PFSK-1 (cell line): Measurements from ENCODE around the gene FUNDC1.

ENCODE experiments used
- FOXP2 ChIP-seq: optimal IDR thresholded peaks from 2 replicates; pipeline ENCODE3; 2011; ENCODE audit warnings: borderline replicate concordance, control low read depth, inconsistent platforms; ENCODE audit not compliant: insufficient read depth; ENCODE audit errors: extremely low read length, extremely low read depth
- POLR2AphosphoS5 ChIP-seq: IDR thresholded peaks from 2 replicates; pipeline ENCODE4 v1.6.1; 2012; ENCODE audit warnings: low read depth, mild to moderate bottlenecking, control low read depth, low read length, moderate library complexity
- REST ChIP-seq, 2 experiments: IDR thresholded peaks; 2 replicates each; pipeline versions ENCODE4 v1.6.1 to v1.8.0; 2011 to 2012; ENCODE audit warnings: low read depth in 2 of 2, low read length in 2 of 2, control low read depth in 1 of 2, inconsistent platforms in 1 of 2, mild to moderate bottlenecking in 1 of 2, moderate library complexity in 1 of 2; ENCODE audit not compliant: insufficient read depth in 1 of 2
- SIN3A ChIP-seq: IDR thresholded peaks from 2 replicates; pipeline ENCODE4 v1.6.1; 2012; ENCODE audit warnings: mild to moderate bottlenecking, low read length, moderate library complexity, borderline replicate concordance; ENCODE audit not compliant: insufficient read depth
- TAF1 ChIP-seq: IDR thresholded peaks from 2 replicates; pipeline ENCODE4 v1.6.1; 2012; ENCODE audit warnings: low read length, control low read depth, borderline replicate concordance; ENCODE audit not compliant: insufficient read depth

FUNDC1 gene

DNA sequence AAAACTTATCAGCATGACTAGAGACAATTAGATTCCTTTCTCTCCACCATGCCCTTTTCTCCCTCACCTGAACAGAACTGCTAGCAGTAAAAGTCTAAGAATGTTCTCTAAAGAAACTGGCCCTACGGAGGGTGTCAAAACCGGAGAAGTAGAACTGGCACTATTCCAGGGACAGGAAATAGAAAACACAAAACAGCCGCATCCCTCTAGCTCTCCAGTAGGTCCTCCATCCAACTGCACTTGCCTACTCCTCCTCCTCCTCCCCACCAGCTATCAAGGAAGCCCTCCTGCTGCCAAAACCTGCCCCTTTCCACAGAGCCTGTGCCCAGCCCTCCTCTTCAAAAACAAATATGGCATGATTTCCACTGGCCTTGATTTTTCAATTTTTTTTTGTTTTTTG is 28.4 kb downstream of the FUNDC1 start:
- TF ChIP-seq SIN3A (no peak), REST (IDR thresholded peaks at IDR 0.05; ENCODE audit: insufficient read depth in 1 of 2, low read depth in 2 of 2, low read length in 2 of 2) (no peak), POLR2AphosphoS5 (no peak), FOXP2 (no peak)

- TF ChIP-seq POLR2AphosphoS5 (no peak), SIN3A (no peak), TAF1 (no peak), REST (IDR thresholded peaks at IDR 0.05; ENCODE audit: insufficient read depth in 1 of 2, low read depth in 2 of 2, low read length in 2 of 2) (no peak), FOXP2 (no peak)
These were observed 35.4 kb downstream of the FUNDC1 start for GRCh38 chrX:44507292-44507691.

DNA sequence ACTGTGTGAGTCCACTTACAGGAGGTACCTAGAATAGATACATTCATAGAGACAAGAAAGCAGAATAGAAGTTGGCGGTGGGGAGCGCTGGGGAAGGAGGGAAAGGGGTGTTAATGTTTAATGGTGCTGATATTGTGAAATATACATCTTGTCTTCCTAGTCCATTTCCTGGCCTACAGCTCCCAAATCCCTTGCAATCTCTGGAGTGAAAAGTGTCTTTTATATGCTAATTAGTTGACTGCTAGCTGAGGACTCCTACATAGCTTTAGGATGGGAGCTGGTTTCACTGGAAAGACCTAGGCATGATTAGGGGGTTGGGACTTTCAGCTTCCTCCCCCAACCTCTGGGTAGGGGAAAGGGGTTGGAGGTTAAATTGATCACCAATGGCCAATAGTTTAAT is 36.0 kb downstream of the FUNDC1 start:
- TF ChIP-seq FOXP2 (no peak), SIN3A (no peak), REST (IDR thresholded peaks at IDR 0.05; ENCODE audit: insufficient read depth in 1 of 2, low read depth in 2 of 2, low read length in 2 of 2) (no peak), POLR2AphosphoS5 (no peak), TAF1 (no peak)

DNA sequence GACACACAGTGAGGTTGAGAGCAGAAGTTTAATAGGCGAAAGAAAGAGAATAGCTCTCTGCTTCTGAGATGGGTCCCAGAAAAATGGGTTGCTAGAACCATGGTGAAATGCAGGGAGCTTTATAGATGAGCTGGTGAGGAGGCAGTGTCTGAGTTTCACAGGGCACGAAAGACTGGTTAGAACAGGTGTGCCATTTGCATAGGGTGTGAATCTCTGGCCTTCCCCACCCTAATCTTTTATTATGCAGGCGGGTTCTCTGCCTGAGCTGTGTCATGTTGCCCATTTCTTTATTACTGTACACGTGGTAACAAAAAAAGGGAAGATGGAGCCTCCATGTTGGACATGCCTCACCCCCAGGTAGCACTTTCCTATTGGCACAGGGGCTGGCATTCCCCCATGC is 39.1 kb downstream of the FUNDC1 start:
- TF ChIP-seq REST (IDR thresholded peaks at IDR 0.05; ENCODE audit: insufficient read depth in 1 of 2, low read depth in 2 of 2, low read length in 2 of 2) (no peak), FOXP2 (no peak), SIN3A (no peak), TAF1 (no peak), POLR2AphosphoS5 (no peak)

- TF ChIP-seq TAF1 (no peak), SIN3A (no peak), REST (IDR thresholded peaks at IDR 0.05; ENCODE audit: insufficient read depth in 1 of 2, low read depth in 2 of 2, low read length in 2 of 2) (no peak), FOXP2 (no peak), POLR2AphosphoS5 (no peak)
These were observed 47.6 kb downstream of the FUNDC1 start for GRCh38 chrX:44495091-44495490.
